ENCODE results near the gene N4BP3.

DNA sequence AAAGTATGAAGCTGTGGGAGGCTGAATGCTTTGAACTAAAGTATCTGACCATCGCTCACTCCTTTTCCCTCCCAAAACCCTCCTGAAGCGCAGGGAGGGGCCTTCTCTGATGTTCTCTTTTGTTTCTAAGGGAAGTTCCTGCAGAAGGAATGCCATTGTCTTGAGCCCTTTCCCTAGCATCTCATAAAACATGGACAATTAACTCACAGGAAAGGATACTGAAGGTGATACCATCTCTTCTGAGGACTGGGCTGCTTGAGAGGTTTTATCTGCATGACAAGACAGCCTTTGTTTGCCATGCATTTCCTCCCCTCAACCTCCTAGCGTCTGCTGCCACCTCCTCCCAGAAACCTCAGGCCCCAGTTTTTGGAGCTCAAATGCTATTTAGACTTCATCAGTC, 13.2 kb downstream of the N4BP3 start:
- TF ChIP-seq, protein P1, sequence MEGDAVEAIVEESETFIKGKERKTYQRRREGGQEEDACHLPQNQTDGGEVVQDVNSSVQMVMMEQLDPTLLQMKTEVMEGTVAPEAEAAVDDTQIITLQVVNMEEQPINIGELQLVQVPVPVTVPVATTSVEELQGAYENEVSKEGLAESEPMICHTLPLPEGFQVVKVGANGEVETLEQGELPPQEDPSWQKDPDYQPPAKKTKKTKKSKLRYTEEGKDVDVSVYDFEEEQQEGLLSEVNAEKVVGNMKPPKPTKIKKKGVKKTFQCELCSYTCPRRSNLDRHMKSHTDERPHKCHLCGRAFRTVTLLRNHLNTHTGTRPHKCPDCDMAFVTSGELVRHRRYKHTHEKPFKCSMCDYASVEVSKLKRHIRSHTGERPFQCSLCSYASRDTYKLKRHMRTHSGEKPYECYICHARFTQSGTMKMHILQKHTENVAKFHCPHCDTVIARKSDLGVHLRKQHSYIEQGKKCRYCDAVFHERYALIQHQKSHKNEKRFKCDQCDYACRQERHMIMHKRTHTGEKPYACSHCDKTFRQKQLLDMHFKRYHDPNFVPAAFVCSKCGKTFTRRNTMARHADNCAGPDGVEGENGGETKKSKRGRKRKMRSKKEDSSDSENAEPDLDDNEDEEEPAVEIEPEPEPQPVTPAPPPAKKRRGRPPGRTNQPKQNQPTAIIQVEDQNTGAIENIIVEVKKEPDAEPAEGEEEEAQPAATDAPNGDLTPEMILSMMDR (IDR thresholded peaks at IDR 0.05): no peak
- no peak for TF ChIP-seq POLR2A (IDR thresholded peaks at IDR 0.05)
